GM21381 (cell line): ENCODE results near the gene CDA.
A peak's percentile ranks its signal among the peaks of the same experiment; 100 is the strongest.

Experiments used
- ATAC-seq: cut with Tn5 transposase; IDR thresholded peaks from one replicate; pipeline ENCODE4 v1.9.1; 2021; ENCODE audit warnings: mild to moderate bottlenecking, moderate library complexity; ENCODE audit not compliant: unreplicated experiment

CDA gene

GRCh38 chr1:20648438-20648837 is 59.5 kb downstream of the CDA start:
- ATAC-seq = no peak

- no peak for ATAC-seq
Measured at GRCh38 chr1:20648946-20649345, 60.0 kb downstream of the CDA start.

GRCh38 chr1:20652300-20652699 is 63.4 kb downstream of the CDA start:
- ATAC-seq = no peak

- ATAC-seq = no peak
Measured at GRCh38 chr1:20654104-20654690, 65.3 kb downstream of the CDA start.

- no peak for ATAC-seq
Measured at GRCh38 chr1:20657024-20657423, 68.1 kb downstream of the CDA start.

- ATAC-seq = no peak
Measured at GRCh38 chr1:20658166-20658915, 69.4 kb downstream of the CDA start.

GRCh38 chr1:20660363-20660762 is 71.5 kb downstream of the CDA start:
- ATAC-seq = no peak

- ATAC-seq = no peak
Measured at GRCh38 chr1:20660847-20661206, 71.9 kb downstream of the CDA start.

GRCh38 chr1:20661207-20662109 is 72.6 kb downstream of the CDA start, which contains the start of gene DDOST:
DDOST (minus strand) TSS chr1:20661369; CDS start chr1:20661350, 19 bp downstream.
- peak; percentile 96 for ATAC-seq

- ATAC-seq = no peak
Measured at GRCh38 chr1:20662110-20662475, 73.2 kb downstream of the CDA start.

- ATAC-seq = no peak
Measured at GRCh38 chr1:20663365-20663764, 74.5 kb downstream of the CDA start.

- ATAC-seq = no peak
Measured at GRCh38 chr1:20663969-20664715, 75.2 kb downstream of the CDA start.

- ATAC-seq = no peak
Measured at GRCh38 chr1:20665726-20666125, 76.8 kb downstream of the CDA start.

- no peak for ATAC-seq
Measured at GRCh38 chr1:20666146-20666545, 77.2 kb downstream of the CDA start.

- no peak for ATAC-seq
Measured at GRCh38 chr1:20666804-20667203, 77.9 kb downstream of the CDA start.
